ENCODE results near the gene DHFR.

- TF ChIP-seq SMC3 (IDR thresholded peaks at IDR 0.05; ENCODE audit: low read depth, low read length) (no peak), REST (IDR thresholded peaks at IDR 0.05; ENCODE audit: low read depth, low read length) (no peak), CTCF (IDR thresholded peaks at IDR 0.05) (no peak), MAX (IDR thresholded peaks at IDR 0.05; ENCODE audit: low read depth) (no peak), PBX3 (IDR thresholded peaks at IDR 0.05) (no peak)
Observed at GRCh38 chr5:80615266-80615914, 39.4 kb downstream of the DHFR start.
